HL-60/S4 treated with phorbol 12-myristate 13-acetate at 8.2 ng/mL for 4 days and 3 days (cell line): Measurements from ENCODE around the gene PHACTR3.

Experiments
- in situ Hi-C: fragments of 300-500 bp; cut with MboI; formaldehyde crosslinking; loops from 2 replicates; pipeline ENCODE4 v1.15.0; 2022; ENCODE audit warnings: low sequenced_read_pairs

Gene PHACTR3

DNA sequence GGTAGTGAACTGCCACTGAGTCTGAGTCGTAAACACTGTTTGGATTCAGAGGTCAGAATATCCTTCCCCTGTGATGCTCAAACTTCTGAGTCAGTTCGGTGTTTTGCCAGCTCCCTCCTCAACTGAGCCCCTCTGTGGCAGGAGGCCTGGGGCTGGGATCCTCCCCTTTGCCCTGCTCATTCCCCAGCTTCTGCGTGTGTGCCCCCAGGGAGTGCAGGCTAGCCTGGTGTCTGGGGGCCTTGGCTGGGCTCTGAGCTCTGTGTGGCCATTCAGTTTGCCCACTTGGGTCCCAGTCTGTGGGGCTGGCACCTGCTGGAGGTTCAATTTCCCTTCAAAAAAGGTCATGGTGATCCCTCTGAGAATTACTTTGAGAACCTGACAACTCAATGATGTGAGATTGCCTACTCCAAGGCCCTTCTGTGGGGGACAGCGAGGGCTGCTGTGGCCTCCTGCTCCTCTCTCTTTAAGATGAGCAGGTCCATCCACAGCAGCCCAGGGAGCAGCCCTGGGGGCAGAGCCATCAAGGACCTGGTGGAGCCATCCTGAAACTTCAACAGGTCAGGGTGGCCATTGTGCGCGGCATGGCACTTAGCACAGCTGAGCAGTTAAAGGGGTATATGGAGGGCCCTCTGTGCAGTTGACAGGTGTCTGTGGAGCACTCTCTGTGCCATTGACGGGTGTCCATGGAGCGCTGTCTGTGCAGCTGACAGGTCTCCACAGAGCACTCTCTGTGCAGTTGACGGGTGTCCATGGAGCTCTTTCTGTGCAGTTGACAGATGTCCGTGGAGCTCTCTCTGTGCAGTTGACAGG lies 181.9 kb downstream of the PHACTR3 start:
- in situ Hi-C loops = no loop called here

DNA sequence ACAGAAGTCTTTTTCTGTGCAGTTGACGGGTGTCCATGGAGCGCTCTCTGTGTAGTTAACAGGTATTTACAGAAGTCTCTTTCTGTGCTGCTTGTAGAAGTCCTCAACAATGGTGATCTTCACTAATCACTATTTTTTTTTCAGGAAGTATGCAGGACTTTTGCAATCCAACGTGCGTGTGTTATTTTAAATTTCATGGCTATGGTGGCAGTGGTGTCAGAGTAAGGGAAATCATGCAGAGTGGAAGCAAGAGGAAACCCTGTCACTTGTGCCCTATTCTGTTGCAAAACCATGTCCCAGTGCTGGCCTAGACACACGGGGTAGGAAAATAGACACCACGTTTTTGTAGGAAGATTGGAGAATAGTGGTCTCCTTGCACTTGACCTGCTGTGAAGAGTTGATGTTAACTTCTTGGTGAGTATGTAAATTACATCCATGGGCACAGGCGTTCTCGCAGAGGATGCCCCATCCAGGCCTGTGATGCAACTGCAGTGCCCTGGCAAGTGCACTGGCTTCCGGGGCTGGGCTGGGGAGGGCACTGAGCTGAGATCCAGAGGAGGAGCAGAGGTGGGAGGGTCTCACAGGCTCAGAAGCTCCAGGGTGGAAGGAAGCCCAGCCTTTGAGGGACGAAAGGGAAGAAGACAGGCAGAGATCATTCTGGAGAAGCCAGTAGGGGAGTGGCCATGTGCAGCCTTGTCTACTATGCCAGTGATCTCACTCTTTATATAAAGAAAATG lies 182.6 kb downstream of the PHACTR3 start:
- in situ Hi-C loops = no loop called here

- in situ Hi-C loops = no loop called here
Measured at GRCh38 chr20:59787538-59787890, 183.2 kb downstream of the PHACTR3 start.

GRCh38 chr20:59788196-59788735 lies 183.9 kb downstream of the PHACTR3 start:
- in situ Hi-C loops = no loop called here

DNA sequence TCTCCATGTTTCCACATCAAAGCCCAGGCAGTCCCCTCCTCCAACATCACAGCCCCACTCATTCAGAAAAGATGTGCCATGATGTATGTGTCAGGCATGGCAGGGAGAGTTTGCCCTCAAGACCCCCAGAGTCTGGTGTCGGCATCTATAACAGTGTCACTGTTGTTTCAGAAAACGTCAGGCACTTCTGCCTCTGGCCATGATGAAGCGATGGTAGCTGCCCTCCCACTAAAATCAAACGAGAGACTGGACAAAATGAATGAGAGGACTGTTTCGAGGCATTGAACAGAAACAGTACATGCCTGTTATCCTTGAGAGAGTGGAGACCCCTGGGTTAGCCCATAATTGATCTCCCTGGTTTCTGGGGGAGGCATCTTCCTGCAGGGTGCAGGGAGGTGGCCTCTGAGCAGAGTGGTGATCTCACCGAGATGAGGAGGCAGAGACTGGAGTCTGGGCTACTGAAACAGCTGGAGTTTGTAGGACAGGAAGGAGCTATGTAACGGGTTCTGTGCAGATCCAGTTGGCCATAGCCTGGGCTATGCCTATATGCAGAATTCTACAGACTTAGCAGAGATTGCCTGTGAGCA lies 184.6 kb downstream of the PHACTR3 start:
- in situ Hi-C loops = no loop called here

GRCh38 chr20:59789686-59790085 lies 185.3 kb downstream of the PHACTR3 start:
- in situ Hi-C loops = no loop called here

DNA sequence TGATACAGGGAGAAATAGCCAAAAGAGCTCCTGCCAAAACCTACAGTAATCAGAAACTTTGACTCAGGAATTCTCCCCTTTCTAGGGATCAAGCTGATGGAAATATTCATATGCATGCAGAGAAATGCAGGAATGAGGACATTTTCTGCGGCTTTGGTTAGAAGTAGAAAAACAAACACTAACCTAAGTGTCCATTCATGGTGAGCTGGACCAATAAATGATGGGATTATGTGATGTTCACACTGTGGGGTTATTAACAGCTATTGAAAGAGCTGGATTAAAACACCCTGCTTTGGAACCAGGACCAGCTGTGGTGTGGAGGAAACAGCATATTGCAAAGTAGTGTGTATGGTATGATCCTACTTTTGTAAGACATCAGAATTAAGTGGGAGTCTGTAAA lies 186.0 kb downstream of the PHACTR3 start:
- in situ Hi-C loops = no loop called here

DNA sequence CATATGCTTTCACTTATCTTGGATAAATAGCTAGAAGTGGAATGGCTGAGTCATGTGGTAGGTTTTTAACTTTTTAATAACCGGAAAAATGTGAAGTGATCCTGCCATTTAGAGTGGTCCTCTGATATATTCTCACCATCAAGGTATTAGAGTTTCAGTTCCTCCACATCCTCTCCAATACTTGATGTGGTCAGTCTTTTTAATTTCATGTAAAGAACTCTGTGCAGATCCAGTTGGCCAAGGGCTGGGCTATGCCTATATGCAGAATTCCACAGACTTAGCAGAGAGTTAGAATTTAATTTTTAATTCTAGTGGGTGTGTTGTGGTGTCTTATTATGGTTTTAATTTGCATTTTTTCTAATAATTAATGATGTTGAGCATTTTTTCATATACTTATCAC lies 188.0 kb downstream of the PHACTR3 start:
- in situ Hi-C loops = no loop called here

- in situ Hi-C loops = no loop called here
Measured at GRCh38 chr20:59794555-59794954, 190.2 kb downstream of the PHACTR3 start.

DNA sequence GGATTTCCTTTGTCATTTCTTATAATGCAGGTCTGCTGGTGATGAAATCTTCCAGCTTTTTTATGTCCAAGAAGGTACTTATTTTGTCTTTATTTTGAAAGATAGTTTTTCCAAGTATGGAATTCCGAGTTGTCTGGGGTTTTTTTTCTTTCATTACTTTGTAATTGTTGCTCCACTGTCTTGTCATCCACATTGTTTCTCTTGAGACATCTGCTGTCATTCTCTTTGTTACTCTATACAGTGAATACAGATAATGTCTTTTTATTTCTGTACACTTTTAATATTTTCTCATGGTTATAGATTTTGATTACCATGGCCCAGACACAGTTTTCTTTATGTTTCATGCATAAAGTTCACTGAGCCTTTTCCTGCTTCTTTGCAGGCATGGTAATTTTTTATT lies 196.0 kb downstream of the PHACTR3 start:
- in situ Hi-C loops = no loop called here

GRCh38 chr20:59802018-59802417 lies 197.7 kb downstream of the PHACTR3 start:
- in situ Hi-C loops = no loop called here

- in situ Hi-C loops = no loop called here
Measured at GRCh38 chr20:59802471-59803221, 198.3 kb downstream of the PHACTR3 start.

DNA sequence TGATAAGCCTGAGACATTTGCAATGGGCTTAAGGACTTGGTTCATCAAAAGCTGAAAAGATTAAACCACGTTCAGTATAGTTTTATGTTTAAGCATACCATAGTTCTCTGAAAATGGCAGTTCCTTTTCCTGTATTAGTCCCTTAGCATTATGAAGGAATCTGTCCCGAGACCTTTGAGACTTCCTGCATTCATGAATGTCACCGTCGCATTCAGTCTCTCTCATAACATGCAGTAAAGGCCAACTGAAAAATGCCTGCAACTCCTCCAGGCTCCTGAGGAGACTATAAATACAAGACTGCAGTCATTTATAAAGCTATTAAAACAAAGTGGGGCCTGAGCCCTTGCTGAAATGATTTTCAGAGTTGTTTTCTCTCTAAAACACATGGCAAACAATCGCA lies 200.0 kb downstream of the PHACTR3 start:
- in situ Hi-C loops = no loop called here

GRCh38 chr20:59804871-59805665 lies 200.7 kb downstream of the PHACTR3 start:
- in situ Hi-C loops = no loop called here

DNA sequence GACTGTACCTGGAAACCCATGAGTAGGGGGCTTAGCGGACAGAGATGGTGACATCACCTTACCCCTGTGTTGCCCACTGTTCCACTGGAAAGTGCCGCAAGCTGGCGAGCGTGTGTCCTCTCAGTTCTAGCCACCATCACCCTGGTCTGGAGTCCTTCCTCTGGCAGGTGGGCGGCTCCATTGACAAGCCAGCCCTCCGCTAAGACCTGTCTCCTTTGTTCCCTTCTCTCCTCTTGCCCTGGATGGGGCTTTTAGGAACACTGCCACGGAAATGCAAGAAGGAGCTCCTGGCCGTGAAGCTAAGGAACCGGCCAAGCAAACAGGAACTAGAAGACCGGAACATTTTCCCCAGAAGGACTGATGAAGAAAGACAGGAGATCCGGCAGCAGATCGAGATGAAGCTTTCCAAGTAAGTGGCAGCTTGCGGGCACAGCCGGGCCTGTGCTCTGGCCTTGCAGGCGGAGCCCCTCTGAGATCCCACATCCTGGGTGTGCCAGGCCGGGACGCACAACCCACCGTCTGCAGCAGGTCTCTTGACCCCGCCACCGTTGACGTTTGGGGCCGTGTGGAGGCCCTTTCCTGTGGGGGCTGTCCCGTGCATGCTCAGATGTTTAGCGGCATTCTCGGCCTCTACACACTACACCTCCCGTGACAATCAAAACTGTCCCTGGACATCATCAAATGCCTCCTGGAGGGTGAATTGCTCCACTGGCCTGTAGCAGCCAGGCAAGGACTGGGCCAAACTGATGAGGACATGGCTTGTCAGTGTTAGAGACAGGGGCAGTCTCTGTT lies 201.6 kb downstream of the PHACTR3 start:
- in situ Hi-C loops = no loop called here

GRCh38 chr20:59806578-59806975 lies 202.2 kb downstream of the PHACTR3 start:
- in situ Hi-C loops = no loop called here

GRCh38 chr20:59807909-59808728 lies 203.8 kb downstream of the PHACTR3 start:
- in situ Hi-C loops = no loop called here

- in situ Hi-C loops = no loop called here
Measured at GRCh38 chr20:59808729-59809381, 204.5 kb downstream of the PHACTR3 start.
